ENCODE results near the gene CCSAP.

GRCh38 chr1:229286099-229286766, 56.6 kb downstream of the CCSAP start:
- TF ChIP-seq, protein P1, sequence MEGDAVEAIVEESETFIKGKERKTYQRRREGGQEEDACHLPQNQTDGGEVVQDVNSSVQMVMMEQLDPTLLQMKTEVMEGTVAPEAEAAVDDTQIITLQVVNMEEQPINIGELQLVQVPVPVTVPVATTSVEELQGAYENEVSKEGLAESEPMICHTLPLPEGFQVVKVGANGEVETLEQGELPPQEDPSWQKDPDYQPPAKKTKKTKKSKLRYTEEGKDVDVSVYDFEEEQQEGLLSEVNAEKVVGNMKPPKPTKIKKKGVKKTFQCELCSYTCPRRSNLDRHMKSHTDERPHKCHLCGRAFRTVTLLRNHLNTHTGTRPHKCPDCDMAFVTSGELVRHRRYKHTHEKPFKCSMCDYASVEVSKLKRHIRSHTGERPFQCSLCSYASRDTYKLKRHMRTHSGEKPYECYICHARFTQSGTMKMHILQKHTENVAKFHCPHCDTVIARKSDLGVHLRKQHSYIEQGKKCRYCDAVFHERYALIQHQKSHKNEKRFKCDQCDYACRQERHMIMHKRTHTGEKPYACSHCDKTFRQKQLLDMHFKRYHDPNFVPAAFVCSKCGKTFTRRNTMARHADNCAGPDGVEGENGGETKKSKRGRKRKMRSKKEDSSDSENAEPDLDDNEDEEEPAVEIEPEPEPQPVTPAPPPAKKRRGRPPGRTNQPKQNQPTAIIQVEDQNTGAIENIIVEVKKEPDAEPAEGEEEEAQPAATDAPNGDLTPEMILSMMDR (IDR thresholded peaks at IDR 0.05) = no peak
- TF ChIP-seq ZFX (IDR thresholded peaks at IDR 0.05; ENCODE audit: borderline replicate concordance) = no peak

All from 22Rv1 (cell line).